Measurements from ENCODE around the gene TECPR1.
A peak's percentile ranks its signal among the peaks of the same experiment; 100 is the strongest.
"Not testable (repeated sequence)": the region's sequence is repeated elsewhere in the genome, so short reads cannot be mapped to it uniquely, and the experiment has no call there.

The TECPR1 gene

GRCh38 chr7:98225913-98226614 lies 26.0 kb downstream of the TECPR1 start:
- DNase-seq = no peak

GRCh38 chr7:98224701-98225181 lies 27.3 kb downstream of the TECPR1 start:
- no peak for DNase-seq

- DNase-seq = no peak
Measured at GRCh38 chr7:98223898-98224700, 27.9 kb downstream of the TECPR1 start.

- DNase-seq = peak; percentile 19 to 48
Measured at GRCh38 chr7:98223351-98223897, 28.6 kb downstream of the TECPR1 start.

GRCh38 chr7:98222533-98223195 lies 29.4 kb downstream of the TECPR1 start:
- DNase-seq = no peak

GRCh38 chr7:98221611-98222532 lies 30.2 kb downstream of the TECPR1 start:
- DNase-seq = no peak

GRCh38 chr7:98219382-98219781 lies 32.6 kb downstream of the TECPR1 start:
- DNase-seq = not testable (repeated sequence)

GRCh38 chr7:98217623-98218582 lies 34.1 kb downstream of the TECPR1 start:
- peak in 1 of 2 experiments; percentile 41 for DNase-seq

- no peak for DNase-seq
Measured at GRCh38 chr7:98216941-98217622, 35.0 kb downstream of the TECPR1 start.

GRCh38 chr7:98215561-98216495 lies 36.2 kb downstream of the TECPR1 start:
- DNase-seq = no peak

- DNase-seq = no peak
Measured at GRCh38 chr7:98214811-98215321, 37.2 kb downstream of the TECPR1 start.

GRCh38 chr7:98213888-98214810 lies 37.9 kb downstream of the TECPR1 start:
- DNase-seq = no peak

- no peak for DNase-seq
Measured at GRCh38 chr7:98213296-98213887, 38.6 kb downstream of the TECPR1 start.

- DNase-seq = no peak
Measured at GRCh38 chr7:98212532-98213041, 39.4 kb downstream of the TECPR1 start.

- no peak for DNase-seq
Measured at GRCh38 chr7:98211676-98212531, 40.1 kb downstream of the TECPR1 start.

GRCh38 chr7:98211221-98211675 lies 40.8 kb downstream of the TECPR1 start, which contains the start of gene BHLHA15:
BHLHA15 (plus strand) TSS chr7:98211439; CDS start chr7:98212310, 871 bp downstream.
- peak in 1 of 2 experiments; percentile 72 for DNase-seq

Data from NCI-H526 (cell line).